Measurements from ENCODE around the gene CERT1. TPM values are rescaled to one million over a fixed set of nuclear protein-coding genes. Genes with fewer than 3 reads are reported as not detected.

CERT1 gene
- total RNA-seq, 1 donor: 50.3 TPM

DNA sequence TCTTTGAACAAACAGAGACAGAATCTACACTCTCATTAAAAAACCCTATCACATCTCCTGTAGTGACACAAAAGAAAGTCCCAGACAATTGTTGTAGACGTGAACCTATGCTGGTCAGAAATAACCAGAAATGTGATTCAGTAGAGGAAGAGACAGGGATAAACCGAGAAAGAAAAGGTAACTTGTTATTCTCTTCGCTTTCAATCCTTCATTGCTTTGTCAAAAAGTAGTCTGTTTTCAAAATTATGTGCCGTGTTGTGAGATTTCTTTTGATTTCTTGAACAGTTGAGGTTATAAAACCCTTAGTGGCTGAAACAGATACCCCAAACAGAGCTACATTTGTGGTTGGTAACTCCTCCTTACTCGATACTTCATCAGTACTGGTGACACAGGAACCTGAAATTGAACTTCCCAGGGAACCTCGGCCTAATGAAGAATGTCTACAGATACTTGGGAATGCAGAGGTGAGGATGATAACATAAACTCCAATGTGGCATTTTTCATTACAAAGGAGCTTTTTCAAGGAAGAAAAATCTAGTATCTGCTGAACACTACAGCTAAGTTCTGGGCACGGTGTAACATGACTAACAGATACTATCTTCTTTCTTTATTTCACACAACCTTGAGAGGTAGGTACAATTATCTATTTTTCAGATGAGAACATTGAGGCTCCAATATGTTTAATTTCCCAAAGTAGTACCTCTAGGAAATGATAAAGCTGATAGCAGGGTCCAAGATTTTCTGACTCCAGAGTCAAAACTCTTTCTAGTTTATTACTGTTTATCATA, 160.1 kb downstream of the CERT1 start:
- H3K9me3 ChIP-seq (ENCODE audit: low read depth, low read length): no peaks in the 10 kb centered on the region
- no peaks in the 10 kb centered on the region for H3K27me3 ChIP-seq (ENCODE audit: insufficient read depth, low read length)
- no peak overlapping the region for H3K4me2 ChIP-seq (ENCODE audit: insufficient read depth, low read length)
- H3K27ac ChIP-seq (ENCODE audit: low read depth, low read length): no peak overlapping the region
- H3K4me1 ChIP-seq (ENCODE audit: insufficient read depth, low read length): peaks cover 10% of the 10 kb centered on the region
- H3K36me3 ChIP-seq (ENCODE audit: insufficient read depth, low read length): peaks cover 66% of the 10 kb centered on the region
- H3K79me2 ChIP-seq (ENCODE audit: insufficient read depth, low read length): peaks cover 24% of the 10 kb centered on the region
- no peak overlapping the region for H3K4me3 ChIP-seq (ENCODE audit: insufficient read depth, low read length)
- no peak for DNase-seq (ENCODE audit: insufficient read length, low spot score, missing footprints)
- no peak overlapping the region for H2AFZ ChIP-seq (ENCODE audit: low read length)
- TF ChIP-seq, protein P1, sequence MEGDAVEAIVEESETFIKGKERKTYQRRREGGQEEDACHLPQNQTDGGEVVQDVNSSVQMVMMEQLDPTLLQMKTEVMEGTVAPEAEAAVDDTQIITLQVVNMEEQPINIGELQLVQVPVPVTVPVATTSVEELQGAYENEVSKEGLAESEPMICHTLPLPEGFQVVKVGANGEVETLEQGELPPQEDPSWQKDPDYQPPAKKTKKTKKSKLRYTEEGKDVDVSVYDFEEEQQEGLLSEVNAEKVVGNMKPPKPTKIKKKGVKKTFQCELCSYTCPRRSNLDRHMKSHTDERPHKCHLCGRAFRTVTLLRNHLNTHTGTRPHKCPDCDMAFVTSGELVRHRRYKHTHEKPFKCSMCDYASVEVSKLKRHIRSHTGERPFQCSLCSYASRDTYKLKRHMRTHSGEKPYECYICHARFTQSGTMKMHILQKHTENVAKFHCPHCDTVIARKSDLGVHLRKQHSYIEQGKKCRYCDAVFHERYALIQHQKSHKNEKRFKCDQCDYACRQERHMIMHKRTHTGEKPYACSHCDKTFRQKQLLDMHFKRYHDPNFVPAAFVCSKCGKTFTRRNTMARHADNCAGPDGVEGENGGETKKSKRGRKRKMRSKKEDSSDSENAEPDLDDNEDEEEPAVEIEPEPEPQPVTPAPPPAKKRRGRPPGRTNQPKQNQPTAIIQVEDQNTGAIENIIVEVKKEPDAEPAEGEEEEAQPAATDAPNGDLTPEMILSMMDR (IDR thresholded peaks at IDR 0.05; ENCODE audit: extremely low read depth, low read depth, low read length): no peak
- H4K20me1 ChIP-seq (ENCODE audit: insufficient read depth, low read length): no peaks in the 10 kb centered on the region

DNA sequence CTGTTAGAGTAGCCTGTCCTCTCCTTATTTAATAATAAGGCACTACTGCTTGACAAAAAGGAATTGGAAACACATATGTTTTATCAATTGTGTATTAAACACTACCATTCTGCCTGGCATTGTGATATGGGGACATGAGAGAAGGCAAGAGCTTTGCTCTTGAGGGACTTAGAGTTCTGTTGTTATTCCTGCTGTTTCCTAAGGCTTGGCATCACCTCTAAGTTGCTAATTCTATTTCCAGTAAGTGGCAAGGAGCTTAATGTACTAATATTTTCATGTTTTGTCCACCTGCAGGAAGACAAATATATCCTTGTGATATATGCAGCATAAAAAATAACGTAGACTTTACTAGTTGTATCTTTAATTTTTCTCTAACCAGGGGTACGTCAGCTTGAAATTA, 161.8 kb downstream of the CERT1 start:
- no peaks in the 10 kb centered on the region for H3K27me3 ChIP-seq (ENCODE audit: insufficient read depth, low read length)
- DNase-seq (ENCODE audit: insufficient read length, low spot score, missing footprints): no peak
- H3K4me3 ChIP-seq (ENCODE audit: insufficient read depth, low read length): no peak overlapping the region
- TF ChIP-seq, protein P1 (IDR thresholded peaks at IDR 0.05; ENCODE audit: extremely low read depth, low read depth, low read length): no peak
- no peak overlapping the region for H3K4me2 ChIP-seq (ENCODE audit: insufficient read depth, low read length)
- H4K20me1 ChIP-seq (ENCODE audit: insufficient read depth, low read length): no peaks in the 10 kb centered on the region
- peaks cover 10% of the 10 kb centered on the region for H3K4me1 ChIP-seq (ENCODE audit: insufficient read depth, low read length)
- H3K27ac ChIP-seq (ENCODE audit: low read depth, low read length): no peak overlapping the region
- peaks cover 65% of the 10 kb centered on the region for H3K36me3 ChIP-seq (ENCODE audit: insufficient read depth, low read length)
- no peak overlapping the region for H2AFZ ChIP-seq (ENCODE audit: low read length)
- H3K9me3 ChIP-seq (ENCODE audit: low read depth, low read length): no peaks in the 10 kb centered on the region
- peaks cover 34% of the 10 kb centered on the region for H3K79me2 ChIP-seq (ENCODE audit: insufficient read depth, low read length)

DNA sequence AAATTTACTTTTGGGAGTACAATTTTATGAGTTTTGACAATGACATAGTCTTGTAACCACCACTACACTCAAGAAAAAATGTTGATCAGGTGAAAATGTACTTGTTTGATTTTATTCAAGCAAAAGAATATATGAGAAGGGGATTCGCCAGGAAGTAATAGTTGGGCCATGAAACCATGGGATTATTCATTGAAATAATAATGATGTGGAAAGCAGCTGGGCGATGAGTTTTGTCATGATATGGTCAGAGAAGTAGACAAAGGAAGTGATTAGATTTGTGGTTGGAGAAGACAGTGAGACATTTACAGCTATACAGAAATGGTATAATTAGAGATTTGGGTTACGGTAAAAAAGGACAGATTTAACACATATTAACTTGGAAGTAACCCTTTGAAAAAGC, 163.2 kb downstream of the CERT1 start:
- Histone ChIP-seq H3K4me3 (ENCODE audit: insufficient read depth, low read length) (no peak overlapping the region), H3K27ac (ENCODE audit: low read depth, low read length) (peak overlapping the region; percentile 70), H3K9me3 (ENCODE audit: low read depth, low read length) (no peaks in the 10 kb centered on the region), H3K4me2 (ENCODE audit: insufficient read depth, low read length) (peak overlapping the region; percentile 39), H3K36me3 (ENCODE audit: insufficient read depth, low read length) (peaks cover 67% of the 10 kb centered on the region), H3K4me1 (ENCODE audit: insufficient read depth, low read length) (peaks cover 10% of the 10 kb centered on the region), H2AFZ (ENCODE audit: low read length) (peak overlapping the region; percentile 64), H3K79me2 (ENCODE audit: insufficient read depth, low read length) (peaks cover 46% of the 10 kb centered on the region), H4K20me1 (ENCODE audit: insufficient read depth, low read length) (no peaks in the 10 kb centered on the region), H3K27me3 (ENCODE audit: insufficient read depth, low read length) (no peaks in the 10 kb centered on the region)
- TF ChIP-seq, protein P1 (IDR thresholded peaks at IDR 0.05; ENCODE audit: extremely low read depth, low read depth, low read length): no peak
- DNase-seq (ENCODE audit: insufficient read length, low spot score, missing footprints): peak; percentile 58

DNA sequence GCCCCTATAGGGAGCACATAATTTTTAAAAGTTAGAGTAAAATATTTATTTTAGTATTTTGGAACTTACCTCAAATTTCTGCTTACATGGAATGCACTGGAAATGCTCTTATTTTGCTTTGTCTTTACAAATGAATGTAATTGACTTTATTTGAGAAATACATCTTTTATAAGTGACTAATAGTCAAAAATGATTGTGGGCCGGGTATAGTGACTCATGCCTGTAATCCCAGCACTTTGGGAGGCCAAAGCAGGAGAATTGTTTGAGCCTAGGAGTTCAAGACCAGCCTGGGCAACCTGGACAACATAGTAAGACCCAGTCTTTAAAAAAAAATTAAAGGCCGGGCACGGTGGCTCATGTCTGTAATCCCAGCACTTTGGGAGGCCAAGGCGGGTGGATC, 168.6 kb downstream of the CERT1 start:
- no peak for DNase-seq (ENCODE audit: insufficient read length, low spot score, missing footprints)
- Histone ChIP-seq H3K9me3 (ENCODE audit: low read depth, low read length) (no peaks in the 10 kb centered on the region), H3K4me3 (ENCODE audit: insufficient read depth, low read length) (no peak overlapping the region), H3K27me3 (ENCODE audit: insufficient read depth, low read length) (no peaks in the 10 kb centered on the region), H2AFZ (ENCODE audit: low read length) (no peak overlapping the region), H3K4me2 (ENCODE audit: insufficient read depth, low read length) (no peak overlapping the region), H3K27ac (ENCODE audit: low read depth, low read length) (no peak overlapping the region), H3K4me1 (ENCODE audit: insufficient read depth, low read length) (peaks cover 15% of the 10 kb centered on the region), H3K79me2 (ENCODE audit: insufficient read depth, low read length) (peaks cover 73% of the 10 kb centered on the region), H4K20me1 (ENCODE audit: insufficient read depth, low read length) (peaks cover 22% of the 10 kb centered on the region), H3K36me3 (ENCODE audit: insufficient read depth, low read length) (peaks cover 36% of the 10 kb centered on the region)
- TF ChIP-seq, protein P1 (IDR thresholded peaks at IDR 0.05; ENCODE audit: extremely low read depth, low read depth, low read length): no peak
